OCI-LY7 (cell line): Measurements from ENCODE around the gene CHAMP1. TPM values are rescaled to one million over a fixed set of nuclear protein-coding genes. Genes with fewer than 3 reads are reported as not detected.

Experiments
- BruUV-seq: library from RNA; stranded (reverse); fragments of 400-500 nt; replicated peaks from 2 replicates; lab custom pipeline; 2021; lab: Mats Ljungman, UMichigan
- CTCF ChIA-PET: fragments of 300-600 bp; sonication (Branson Sonifier 250); formaldehyde crosslinking; loops from one replicate; lab custom pipeline; 2022; ENCODE audit warnings: antibody characterized with exemption; ENCODE audit not compliant: unreplicated experiment; lab: Charles Lee
- POLR2A ChIA-PET: fragments of 300-600 bp; sonication (Branson Sonifier 250); formaldehyde crosslinking; loops from one replicate; lab custom pipeline; 2022; ENCODE audit warnings: antibody characterized with exemption; lab: Charles Lee
- DNase-seq: peaks from one replicate; pipeline ENCODE4 v3.0.0-alpha.2; 2015; ENCODE audit warnings: low spot score
- H2AFZ ChIP-seq: fragments of 200-600 bp; sonication (generic), shearing (Covaris generic); 2 replicates; pipeline ENCODE4 v1.6.1; 2014; ENCODE audit warnings: mild to moderate bottlenecking, antibody characterized with exemption, low read length, moderate library complexity
- H3K27ac ChIP-seq: fragments of 200-600 bp; sonication (generic); 2 replicates; pipeline ENCODE4 v1.5.1; 2014; ENCODE audit warnings: mixed run types, low read depth, mild to moderate bottlenecking, moderate library complexity, low read length, inconsistent platforms; ENCODE audit not compliant: poor library complexity, severe bottlenecking
- H3K36me3 ChIP-seq: fragments of 200-600 bp; sonication (generic); 2 replicates; pipeline ENCODE4 v1.6.1; 2014; ENCODE audit warnings: mild to moderate bottlenecking, antibody characterized with exemption, low read length, moderate library complexity, mixed read lengths; ENCODE audit not compliant: insufficient read depth
- H3K4me1 ChIP-seq: fragments of 200-600 bp; sonication (generic); 2 replicates; pipeline ENCODE4 v1.5.1; 2014; ENCODE audit warnings: mild to moderate bottlenecking, low read length; ENCODE audit not compliant: insufficient read depth, poor library complexity, severe bottlenecking
- H3K4me2 ChIP-seq: fragments of 200-600 bp; sonication (generic); 2 replicates; pipeline ENCODE4 v1.6.1; 2014; ENCODE audit warnings: mild to moderate bottlenecking, low read length
- H3K4me3 ChIP-seq: fragments of 200-600 bp; sonication (generic); 2 replicates; pipeline ENCODE4 v1.5.1; 2014; ENCODE audit warnings: mild to moderate bottlenecking, low read depth, low read length; ENCODE audit not compliant: poor library complexity, severe bottlenecking
- H3K79me2 ChIP-seq: fragments of 200-600 bp; sonication (generic); 2 replicates; pipeline ENCODE4 v1.6.1; 2016; ENCODE audit warnings: low read depth, mild to moderate bottlenecking, low read length, moderate library complexity, mixed read lengths; ENCODE audit not compliant: insufficient read depth
- H3K9me2 ChIP-seq: fragments of 200-600 bp; sonication (generic); 2 replicates; pipeline ENCODE4 v1.6.1; 2016; ENCODE audit warnings: mild to moderate bottlenecking, low read length, mixed read lengths; ENCODE audit not compliant: insufficient read depth
- H3K9me3 ChIP-seq: fragments of 200-600 bp; sonication (generic); 2 replicates; pipeline ENCODE4 v1.6.1; 2014; ENCODE audit warnings: mild to moderate bottlenecking, mixed run types, low read length, mixed read lengths
- H4K20me1 ChIP-seq: fragments of 200-600 bp; sonication (generic); 2 replicates; pipeline ENCODE4 v1.6.1; 2014; ENCODE audit warnings: mild to moderate bottlenecking, antibody characterized with exemption, low read length, moderate library complexity, mixed read lengths; ENCODE audit not compliant: insufficient read depth
- CTCF ChIP-seq: fragments of 200-600 bp; sonication (generic); conservative IDR thresholded peaks from 2 replicates; pipeline ENCODE4 v1.5.1; 2014; ENCODE audit warnings: mild to moderate bottlenecking, antibody characterized with exemption, low read length, moderate library complexity, mixed read lengths
- EZH2phosphoT487 ChIP-seq: fragments of 200-600 bp; sonication (generic); IDR thresholded peaks from 2 replicates; pipeline ENCODE4 v1.6.1; 2018; ENCODE audit warnings: low read depth, borderline replicate concordance, mild to moderate bottlenecking, mixed run types, antibody characterized with exemption, low read length, moderate library complexity, mixed read lengths
- intact Hi-C: fragments of 100-400 bp; cut with micrococcal nuclease; formaldehyde crosslinking; loops from one replicate; pipeline ENCODE4 v1.10.0; 2022; ENCODE audit not compliant: unreplicated experiment
- total RNA-seq, 2 experiments: library from RNA; depleted of rRNA in 1 of 2; stranded (reverse); fragments of >200 nt in 1 of 2; shearing (Covaris generic) in 1 of 2; gene quantifications; 2 replicates each; pipeline ENCODE4 v1.2.3, GENCODE V29; 2014 to 2022

Gene CHAMP1
- total RNA-seq, 2 experiments from 2014 or later, result 13.6 to 37.9 TPM

GRCh38 chr13:114324334-114324733, 10.0 kb downstream of the CHAMP1 start:
- Histone ChIP-seq H3K9me2 (no peaks in the 10 kb centered on the region), H3K4me2 (no peak overlapping the region), H3K9me3 (no peaks in the 10 kb centered on the region), H3K27ac (no peak overlapping the region), H2AFZ (no peak overlapping the region), H3K79me2 (peaks cover 77% of the 10 kb centered on the region), H3K4me3 (no peak overlapping the region), H3K4me1 (no peaks in the 10 kb centered on the region), H3K36me3 (peaks cover 93% of the 10 kb centered on the region), H4K20me1 (peaks cover 11% of the 10 kb centered on the region)
- ChIA-PET POLR2A (interaction anchor here (1.2 kb wide), 1 partner anchor 10 kb away, joined by 3 read pairs; no protein-coding TSS in a partner anchor), CTCF (no interaction called here)
- BruUV-seq, result no TSS peak
- no peak for TF ChIP-seq CTCF
- no peak for TF ChIP-seq EZH2phosphoT487
- intact Hi-C loops, result no loop called here
- DNase-seq, result no peak

GRCh38 chr13:114325729-114326128, 11.4 kb downstream of the CHAMP1 start:
- no peak overlapping the region for H2AFZ ChIP-seq
- no peaks in the 10 kb centered on the region for H3K9me3 ChIP-seq
- no peaks in the 10 kb centered on the region for H3K9me2 ChIP-seq
- no peaks in the 10 kb centered on the region for H4K20me1 ChIP-seq
- H3K36me3 ChIP-seq, result peaks cover 85% of the 10 kb centered on the region
- CTCF ChIA-PET, result no interaction called here
- peaks cover 66% of the 10 kb centered on the region for H3K79me2 ChIP-seq
- no peak for DNase-seq
- POLR2A ChIA-PET, result interaction anchor here (1.2 to 1.5 kb wide), 2 partner anchors 9 to 13 kb away, joined by 3 to 6 read pairs; no protein-coding TSS in a partner anchor
- H3K4me3 ChIP-seq, result no peak overlapping the region
- BruUV-seq, result no TSS peak
- H3K4me1 ChIP-seq, result no peaks in the 10 kb centered on the region
- no peak overlapping the region for H3K27ac ChIP-seq
- intact Hi-C loops, result no loop called here
- no peak for TF ChIP-seq CTCF
- TF ChIP-seq EZH2phosphoT487, result no peak
- no peak overlapping the region for H3K4me2 ChIP-seq

GRCh38 chr13:114328034-114328433, 13.7 kb downstream of the CHAMP1 start:
- Histone ChIP-seq H3K79me2 (peaks cover 44% of the 10 kb centered on the region; the same call in 1 of the 2 replicates), H4K20me1 (no peaks in the 10 kb centered on the region), H3K36me3 (peaks cover 62% of the 10 kb centered on the region), H3K4me2 (no peak overlapping the region), H2AFZ (no peak overlapping the region), H3K9me3 (no peaks in the 10 kb centered on the region), H3K9me2 (no peaks in the 10 kb centered on the region), H3K4me3 (no peak overlapping the region), H3K4me1 (peaks cover 7% of the 10 kb centered on the region), H3K27ac (no peak overlapping the region)
- POLR2A ChIA-PET, result interaction anchor here (0.9 kb wide), 1 partner anchor 9 kb away, joined by 12 read pairs; no protein-coding TSS in a partner anchor
- DNase-seq, result no peak
- TF ChIP-seq EZH2phosphoT487, result no peak
- no peak for TF ChIP-seq CTCF
- intact Hi-C loops, result no loop called here
- CTCF ChIA-PET, result no interaction called here
- no TSS peak for BruUV-seq
